Glutamatergic neuron (in vitro differentiated cells): Measurements from ENCODE around the gene RAB3GAP1. TPM values are rescaled to one million over a fixed set of nuclear protein-coding genes. Genes with fewer than 3 reads are reported as not detected.

Source experiments
- DNase-seq: peaks from one replicate; pipeline ENCODE4 v3.0.0; 2022
- H3K27ac Mint-ChIP-seq: one replicate; pipeline ENCODE4 v1.8.0; 2020; ENCODE audit warnings: mild to moderate bottlenecking, mixed read lengths, inconsistent platforms; ENCODE audit not compliant: unreplicated experiment
- H3K27me3 Mint-ChIP-seq: one replicate; pipeline ENCODE4 v1.8.0; 2020; ENCODE audit warnings: mild to moderate bottlenecking, moderate library complexity, mixed read lengths, inconsistent platforms; ENCODE audit not compliant: unreplicated experiment
- H3K36me3 Mint-ChIP-seq: one replicate; pipeline ENCODE4 v1.8.0; 2020; ENCODE audit warnings: mild to moderate bottlenecking, mixed read lengths, inconsistent platforms; ENCODE audit not compliant: unreplicated experiment
- H3K4me1 Mint-ChIP-seq: one replicate; pipeline ENCODE4 v1.8.0; 2020; ENCODE audit warnings: mild to moderate bottlenecking, low read depth, mixed read lengths, inconsistent platforms; ENCODE audit not compliant: unreplicated experiment
- H3K4me3 Mint-ChIP-seq: one replicate; pipeline ENCODE4 v1.8.0; 2020; ENCODE audit warnings: mild to moderate bottlenecking, mixed read lengths, inconsistent platforms; ENCODE audit not compliant: unreplicated experiment
- H3K9me3 Mint-ChIP-seq: one replicate; pipeline ENCODE4 v1.8.0; 2020; ENCODE audit warnings: mild to moderate bottlenecking, moderate library complexity, mixed read lengths, inconsistent platforms; ENCODE audit not compliant: unreplicated experiment
- total RNA-seq: library from RNA; stranded (reverse); fragmentation: NEBNext Ultra II Directional; extraction: Animal tissue kit (Norgen Biotek cat#: 25700); gene quantifications from one replicate; pipeline ENCODE4 v1.2.1, GENCODE V29; 2021; ENCODE audit not compliant: unreplicated experiment
- TF ChIP-seq, protein P1 (sequence below): fragments of 200-600 bp; sonication (generic); IDR thresholded peaks from one replicate; pipeline ENCODE4 v1.5.0; 2021; ENCODE audit not compliant: partially characterized antibody, unreplicated experiment

Gene RAB3GAP1
- total RNA-seq, 1 donor from 2014 or later: 30.7 TPM

GRCh38 chr2:135159191-135159590 lies 107.1 kb downstream of the RAB3GAP1 start:
- Mint-ChIP-seq H3K36me3 (no peaks in the 10 kb centered on the region), H3K9me3 (no peaks in the 10 kb centered on the region), H3K4me3 (no peak overlapping the region), H3K27ac (no peak overlapping the region), H3K4me1 (no peaks in the 10 kb centered on the region), H3K27me3 (no peaks in the 10 kb centered on the region)
- no peak for DNase-seq
- TF ChIP-seq, protein P1, sequence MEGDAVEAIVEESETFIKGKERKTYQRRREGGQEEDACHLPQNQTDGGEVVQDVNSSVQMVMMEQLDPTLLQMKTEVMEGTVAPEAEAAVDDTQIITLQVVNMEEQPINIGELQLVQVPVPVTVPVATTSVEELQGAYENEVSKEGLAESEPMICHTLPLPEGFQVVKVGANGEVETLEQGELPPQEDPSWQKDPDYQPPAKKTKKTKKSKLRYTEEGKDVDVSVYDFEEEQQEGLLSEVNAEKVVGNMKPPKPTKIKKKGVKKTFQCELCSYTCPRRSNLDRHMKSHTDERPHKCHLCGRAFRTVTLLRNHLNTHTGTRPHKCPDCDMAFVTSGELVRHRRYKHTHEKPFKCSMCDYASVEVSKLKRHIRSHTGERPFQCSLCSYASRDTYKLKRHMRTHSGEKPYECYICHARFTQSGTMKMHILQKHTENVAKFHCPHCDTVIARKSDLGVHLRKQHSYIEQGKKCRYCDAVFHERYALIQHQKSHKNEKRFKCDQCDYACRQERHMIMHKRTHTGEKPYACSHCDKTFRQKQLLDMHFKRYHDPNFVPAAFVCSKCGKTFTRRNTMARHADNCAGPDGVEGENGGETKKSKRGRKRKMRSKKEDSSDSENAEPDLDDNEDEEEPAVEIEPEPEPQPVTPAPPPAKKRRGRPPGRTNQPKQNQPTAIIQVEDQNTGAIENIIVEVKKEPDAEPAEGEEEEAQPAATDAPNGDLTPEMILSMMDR: no peak

DNA sequence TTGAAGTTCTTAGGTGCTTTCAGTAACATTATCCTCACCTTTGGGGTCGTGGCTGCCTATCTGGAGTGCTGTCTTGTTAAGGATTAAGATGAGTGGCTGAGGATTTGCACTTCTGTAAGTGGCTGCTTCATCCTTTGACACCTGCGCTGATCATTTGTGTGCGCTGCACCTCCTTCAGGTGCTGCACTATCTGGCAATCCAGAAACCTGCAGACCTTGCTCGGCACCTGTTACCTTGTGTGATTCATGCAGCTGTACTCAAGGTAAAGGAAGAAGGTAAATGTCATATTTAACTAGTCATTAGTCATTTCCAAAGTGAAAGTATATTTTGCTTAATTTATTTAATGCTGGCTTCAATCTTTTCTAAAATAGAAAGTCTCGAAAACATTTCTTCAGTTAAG lies 110.3 kb downstream of the RAB3GAP1 start:
- DNase-seq: no peak
- Mint-ChIP-seq H3K27me3 (no peaks in the 10 kb centered on the region), H3K4me3 (no peak overlapping the region), H3K9me3 (no peaks in the 10 kb centered on the region), H3K27ac (no peak overlapping the region), H3K4me1 (peaks cover 3% of the 10 kb centered on the region), H3K36me3 (no peaks in the 10 kb centered on the region)
- TF ChIP-seq, protein P1: no peak

GRCh38 chr2:135162786-135163185 lies 110.7 kb downstream of the RAB3GAP1 start:
- no peaks in the 10 kb centered on the region for H3K9me3 Mint-ChIP-seq
- H3K4me1 Mint-ChIP-seq: peaks cover 6% of the 10 kb centered on the region
- H3K36me3 Mint-ChIP-seq: no peaks in the 10 kb centered on the region
- TF ChIP-seq, protein P1: no peak
- H3K27me3 Mint-ChIP-seq: no peaks in the 10 kb centered on the region
- no peak overlapping the region for H3K27ac Mint-ChIP-seq
- H3K4me3 Mint-ChIP-seq: no peak overlapping the region
- DNase-seq: no peak

- DNase-seq: no peak
- Mint-ChIP-seq H3K27me3 (no peaks in the 10 kb centered on the region), H3K4me3 (no peak overlapping the region), H3K4me1 (peaks cover 11% of the 10 kb centered on the region), H3K9me3 (no peaks in the 10 kb centered on the region), H3K27ac (no peak overlapping the region), H3K36me3 (no peaks in the 10 kb centered on the region)
- TF ChIP-seq, protein P1: no peak
Measured at GRCh38 chr2:135163306-135163705, 111.2 kb downstream of the RAB3GAP1 start.

DNA sequence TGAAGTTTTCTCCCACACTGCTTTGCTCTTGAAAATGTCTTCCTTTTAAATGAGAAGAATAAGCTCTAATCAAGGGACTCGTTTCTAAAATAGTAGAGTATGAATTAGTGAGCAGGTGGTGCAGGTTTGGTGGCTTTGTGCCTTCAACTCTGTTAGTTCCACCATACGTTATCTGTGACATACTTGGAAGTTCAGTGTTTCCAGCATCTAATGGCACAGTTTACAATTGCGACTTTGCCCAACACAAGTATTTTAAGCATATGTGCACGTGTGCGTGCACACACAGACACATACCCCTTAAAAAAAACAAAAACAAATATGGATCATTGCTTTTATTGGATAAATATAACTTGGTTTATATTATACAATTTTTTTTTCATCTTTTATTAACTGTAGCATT lies 111.8 kb downstream of the RAB3GAP1 start:
- TF ChIP-seq, protein P1: no peak
- no peaks in the 10 kb centered on the region for H3K27me3 Mint-ChIP-seq
- H3K36me3 Mint-ChIP-seq: no peaks in the 10 kb centered on the region
- H3K4me1 Mint-ChIP-seq: peaks cover 16% of the 10 kb centered on the region
- no peak overlapping the region for H3K4me3 Mint-ChIP-seq
- no peaks in the 10 kb centered on the region for H3K9me3 Mint-ChIP-seq
- no peak overlapping the region for H3K27ac Mint-ChIP-seq
- DNase-seq: no peak
